ENCODE measurements around the gene E2F4.
A peak's percentile ranks its signal among the peaks of the same experiment; 100 is the strongest.

The E2F4 gene

DNA sequence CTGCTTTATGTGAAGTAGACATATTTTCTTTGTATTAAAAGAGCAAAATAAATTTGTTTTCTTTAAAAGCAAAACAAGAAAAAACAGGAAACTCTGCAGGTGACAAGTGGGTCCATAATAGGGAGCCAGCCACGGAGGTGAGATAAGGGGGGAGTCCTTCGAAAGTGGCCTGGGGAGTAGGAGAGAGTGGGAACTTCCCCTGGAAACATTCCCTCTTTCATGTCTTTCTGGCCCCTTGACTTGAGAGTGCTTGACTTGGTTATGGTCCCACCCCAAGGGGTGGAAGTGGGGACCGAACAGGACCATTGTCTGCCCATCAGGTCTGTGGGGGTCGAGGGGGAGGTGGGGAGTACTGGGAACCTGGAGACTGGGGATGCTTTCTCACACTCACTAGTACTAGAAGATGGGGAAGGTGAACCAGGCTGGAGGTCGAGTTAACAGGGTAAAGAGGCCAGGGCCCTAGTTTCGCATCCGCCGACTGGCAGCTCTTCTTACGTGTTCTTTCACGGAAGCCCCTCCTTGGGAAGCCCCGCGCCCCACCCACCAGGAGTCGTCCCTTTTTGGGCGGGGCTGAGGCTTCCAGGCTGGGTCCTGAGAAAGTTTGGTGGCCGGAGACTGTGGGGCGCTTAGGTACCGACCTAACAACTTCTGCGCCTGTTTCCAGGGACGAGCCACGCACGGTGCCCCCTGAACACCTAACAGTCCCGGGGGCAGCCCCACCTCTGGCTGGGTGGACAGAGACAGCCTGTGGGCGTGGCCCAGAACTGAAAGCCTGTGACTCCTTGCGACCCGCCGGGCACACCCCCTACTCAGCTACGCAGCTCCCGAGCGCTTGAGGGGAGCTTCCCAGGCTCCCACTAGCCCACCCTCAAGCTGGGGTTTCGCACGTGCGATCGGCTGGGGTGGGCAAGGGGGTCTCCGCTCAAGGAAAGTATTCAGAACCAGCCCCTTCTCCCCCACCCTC is 33.0 kb upstream of the E2F4 start:
- TF ChIP-seq, protein P1, sequence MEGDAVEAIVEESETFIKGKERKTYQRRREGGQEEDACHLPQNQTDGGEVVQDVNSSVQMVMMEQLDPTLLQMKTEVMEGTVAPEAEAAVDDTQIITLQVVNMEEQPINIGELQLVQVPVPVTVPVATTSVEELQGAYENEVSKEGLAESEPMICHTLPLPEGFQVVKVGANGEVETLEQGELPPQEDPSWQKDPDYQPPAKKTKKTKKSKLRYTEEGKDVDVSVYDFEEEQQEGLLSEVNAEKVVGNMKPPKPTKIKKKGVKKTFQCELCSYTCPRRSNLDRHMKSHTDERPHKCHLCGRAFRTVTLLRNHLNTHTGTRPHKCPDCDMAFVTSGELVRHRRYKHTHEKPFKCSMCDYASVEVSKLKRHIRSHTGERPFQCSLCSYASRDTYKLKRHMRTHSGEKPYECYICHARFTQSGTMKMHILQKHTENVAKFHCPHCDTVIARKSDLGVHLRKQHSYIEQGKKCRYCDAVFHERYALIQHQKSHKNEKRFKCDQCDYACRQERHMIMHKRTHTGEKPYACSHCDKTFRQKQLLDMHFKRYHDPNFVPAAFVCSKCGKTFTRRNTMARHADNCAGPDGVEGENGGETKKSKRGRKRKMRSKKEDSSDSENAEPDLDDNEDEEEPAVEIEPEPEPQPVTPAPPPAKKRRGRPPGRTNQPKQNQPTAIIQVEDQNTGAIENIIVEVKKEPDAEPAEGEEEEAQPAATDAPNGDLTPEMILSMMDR (conservative IDR thresholded peaks at IDR 0.05; ENCODE audit: low read length), result no peak
- TF ChIP-seq EZH2phosphoT487 (IDR thresholded peaks at IDR 0.05; ENCODE audit: borderline replicate concordance), result no peak
- Histone ChIP-seq H2AFZ (ENCODE audit: low read length) (peak overlapping the region; percentile 95), H3K4me2 (ENCODE audit: low read depth, low read length, poor library complexity, severe bottlenecking) (peak overlapping the region; percentile 84), H3K9me2 (replicated peaks; ENCODE audit: low read depth, low read length) (no peaks in the 10 kb centered on the region), H3F3A (ENCODE audit: low read depth) (no peaks in the 10 kb centered on the region), H3K36me3 (ENCODE audit: insufficient read depth, low read length) (no peaks in the 10 kb centered on the region), H3K27me3 (ENCODE audit: insufficient read depth, low read length, poor library complexity, severe bottlenecking) (no peaks in the 10 kb centered on the region), H3K4me3 (ENCODE audit: low read length, poor library complexity, severe bottlenecking) (peak overlapping the region; percentile 89), H4K20me1 (ENCODE audit: insufficient read depth, low read length, poor library complexity, severe bottlenecking) (peaks cover 6% of the 10 kb centered on the region), H3K9me3 (ENCODE audit: insufficient read depth, low read depth, low read length) (no peaks in the 10 kb centered on the region), H3K79me2 (ENCODE audit: insufficient read depth, low read length) (peaks cover 5% of the 10 kb centered on the region; the same call in 1 of the 2 replicates), H3K9ac (ENCODE audit: low read depth, low read length, poor library complexity, severe bottlenecking) (peak overlapping the region; percentile 83), H3K4me1 (ENCODE audit: insufficient read depth, low read length, poor library complexity, severe bottlenecking) (peaks cover 14% of the 10 kb centered on the region)

DNA sequence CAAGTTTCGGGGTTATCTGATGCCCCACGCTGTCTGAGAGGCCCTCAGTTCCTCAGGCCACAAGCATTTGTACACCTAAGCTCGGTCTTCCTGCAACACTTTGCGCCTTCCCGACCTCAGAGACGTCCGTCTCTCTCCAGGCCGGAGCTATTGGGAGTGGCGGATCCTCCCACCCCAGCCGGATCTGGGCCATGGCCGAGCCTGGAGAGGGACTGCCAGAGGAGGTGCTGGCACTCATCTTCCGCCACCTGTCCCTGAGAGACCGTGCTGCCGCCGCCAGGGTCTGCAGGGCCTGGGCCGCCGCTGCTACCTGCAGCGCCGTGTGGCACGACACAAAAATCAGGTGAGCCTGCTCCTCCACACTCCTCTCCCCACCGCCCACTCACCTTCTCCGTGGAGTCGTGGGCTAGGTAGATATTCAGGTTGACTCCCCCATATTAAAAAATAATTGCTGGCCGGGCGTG is 30.3 kb upstream of the E2F4 start:
- peaks cover 11% of the 10 kb centered on the region for H3K4me1 ChIP-seq (ENCODE audit: insufficient read depth, low read length, poor library complexity, severe bottlenecking)
- H3F3A ChIP-seq (ENCODE audit: low read depth), result no peaks in the 10 kb centered on the region
- peaks cover 5% of the 10 kb centered on the region; the same call in 1 of the 2 replicates for H3K79me2 ChIP-seq (ENCODE audit: insufficient read depth, low read length)
- peaks cover 3% of the 10 kb centered on the region for H4K20me1 ChIP-seq (ENCODE audit: insufficient read depth, low read length, poor library complexity, severe bottlenecking)
- H3K9ac ChIP-seq (ENCODE audit: low read depth, low read length, poor library complexity, severe bottlenecking), result no peak overlapping the region
- no peak overlapping the region for H2AFZ ChIP-seq (ENCODE audit: low read length)
- peak overlapping the region; percentile 84 for H3K4me2 ChIP-seq (ENCODE audit: low read depth, low read length, poor library complexity, severe bottlenecking)
- peak overlapping the region; percentile 89 for H3K4me3 ChIP-seq (ENCODE audit: low read length, poor library complexity, severe bottlenecking)
- no peaks in the 10 kb centered on the region for H3K36me3 ChIP-seq (ENCODE audit: insufficient read depth, low read length)
- H3K27me3 ChIP-seq (ENCODE audit: insufficient read depth, low read length, poor library complexity, severe bottlenecking), result no peaks in the 10 kb centered on the region
- no peaks in the 10 kb centered on the region for H3K9me3 ChIP-seq (ENCODE audit: insufficient read depth, low read depth, low read length)
- no peaks in the 10 kb centered on the region for H3K9me2 ChIP-seq (replicated peaks; ENCODE audit: low read depth, low read length)
- TF ChIP-seq, protein P1 (conservative IDR thresholded peaks at IDR 0.05; ENCODE audit: low read length), result no peak
- no peak for TF ChIP-seq EZH2phosphoT487 (IDR thresholded peaks at IDR 0.05; ENCODE audit: borderline replicate concordance)

DNA sequence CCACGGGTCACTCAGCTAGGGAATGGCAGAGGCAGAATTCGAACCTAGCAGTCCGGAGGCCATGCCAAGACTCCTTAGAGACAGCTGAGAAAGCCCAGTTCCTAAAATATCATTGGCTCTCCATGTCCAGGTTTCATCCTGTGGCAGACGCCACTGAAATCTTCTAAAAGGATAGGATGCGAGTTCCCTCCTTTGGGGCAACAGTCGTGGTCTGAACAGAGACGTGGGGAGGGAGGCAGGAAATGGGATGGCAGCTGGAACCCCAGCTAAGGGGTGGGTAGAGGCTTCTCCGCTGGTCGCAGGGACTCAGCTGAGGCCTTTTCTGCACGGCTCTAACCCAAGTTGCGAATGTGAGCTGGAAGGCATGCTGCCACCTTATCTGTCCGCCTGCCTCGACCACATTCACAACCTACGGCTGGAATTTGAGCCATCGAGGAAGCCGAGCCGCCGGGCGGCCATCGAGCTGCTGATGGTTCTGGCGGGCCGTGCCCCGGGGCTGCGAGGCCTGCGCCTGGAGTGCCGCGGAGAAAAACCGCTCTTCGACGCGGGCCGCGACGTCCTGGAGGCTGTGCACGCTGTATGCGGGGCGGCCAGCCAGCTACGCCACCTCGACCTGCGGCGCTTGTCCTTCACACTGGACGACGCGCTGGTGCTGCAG is 29.3 kb upstream of the E2F4 start:
- H3F3A ChIP-seq (ENCODE audit: low read depth), result no peaks in the 10 kb centered on the region
- no peak overlapping the region for H2AFZ ChIP-seq (ENCODE audit: low read length)
- H3K27me3 ChIP-seq (ENCODE audit: insufficient read depth, low read length, poor library complexity, severe bottlenecking), result no peaks in the 10 kb centered on the region
- H3K9ac ChIP-seq (ENCODE audit: low read depth, low read length, poor library complexity, severe bottlenecking), result no peak overlapping the region
- TF ChIP-seq, protein P1 (conservative IDR thresholded peaks at IDR 0.05; ENCODE audit: low read length), result no peak
- no peak for TF ChIP-seq EZH2phosphoT487 (IDR thresholded peaks at IDR 0.05; ENCODE audit: borderline replicate concordance)
- H3K4me1 ChIP-seq (ENCODE audit: insufficient read depth, low read length, poor library complexity, severe bottlenecking), result peaks cover 10% of the 10 kb centered on the region
- peaks cover 5% of the 10 kb centered on the region; the same call in 1 of the 2 replicates for H3K79me2 ChIP-seq (ENCODE audit: insufficient read depth, low read length)
- no peaks in the 10 kb centered on the region for H3K9me3 ChIP-seq (ENCODE audit: insufficient read depth, low read depth, low read length)
- peaks cover 3% of the 10 kb centered on the region for H4K20me1 ChIP-seq (ENCODE audit: insufficient read depth, low read length, poor library complexity, severe bottlenecking)
- H3K36me3 ChIP-seq (ENCODE audit: insufficient read depth, low read length), result no peaks in the 10 kb centered on the region
- no peak overlapping the region for H3K4me2 ChIP-seq (ENCODE audit: low read depth, low read length, poor library complexity, severe bottlenecking)
- no peaks in the 10 kb centered on the region for H3K9me2 ChIP-seq (replicated peaks; ENCODE audit: low read depth, low read length)
- no peak overlapping the region for H3K4me3 ChIP-seq (ENCODE audit: low read length, poor library complexity, severe bottlenecking)
